ENCODE measurements around the gene PLCG2.
"Not testable (repeated sequence)": the region's sequence is repeated elsewhere in the genome, so short reads cannot be mapped to it uniquely, and the experiment has no call there.

PLCG2 gene

DNA sequence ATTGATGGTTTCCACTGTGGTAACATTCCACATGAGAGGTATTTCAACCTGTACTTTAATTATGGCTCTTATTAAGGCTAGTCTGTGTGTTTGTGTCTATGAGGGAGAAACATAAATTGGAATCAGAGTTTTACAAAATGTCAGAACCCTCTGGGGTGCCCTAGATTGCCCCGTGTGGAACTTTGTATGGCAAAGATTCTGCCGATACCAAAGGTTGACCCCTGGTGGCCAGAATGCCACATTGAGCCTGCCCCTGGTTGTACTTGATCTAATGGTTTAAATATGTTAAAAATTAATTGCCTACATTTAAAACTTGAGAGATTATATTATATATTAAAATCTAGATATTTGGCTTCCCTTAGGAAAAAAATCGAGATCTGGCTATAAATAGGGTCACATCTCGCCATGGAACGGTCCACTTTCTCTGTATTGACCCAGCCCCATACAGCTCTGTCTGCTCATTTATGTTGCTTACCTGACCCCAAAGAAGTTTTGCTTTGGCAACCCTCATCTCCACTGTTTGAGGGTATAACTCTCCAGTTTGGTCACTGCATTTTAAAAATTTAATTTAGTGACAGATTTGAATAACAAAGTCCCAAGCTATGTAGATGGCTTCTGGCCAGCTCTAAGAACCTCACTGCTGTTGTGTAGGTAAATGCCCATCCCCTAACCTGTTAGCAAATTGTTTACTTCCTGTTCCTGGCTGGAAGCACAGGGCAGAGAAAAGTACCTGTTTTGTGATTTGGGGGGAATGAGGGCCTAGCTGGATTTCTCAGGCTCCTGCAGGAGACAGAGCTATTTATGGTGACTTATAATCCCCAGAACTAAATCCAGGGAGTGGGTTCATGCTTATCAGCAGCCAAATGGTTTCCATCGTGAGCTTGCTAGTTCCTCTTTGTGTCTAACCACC is 95.0 kb downstream of the PLCG2 start:
- H3K4me3 Mint-ChIP-seq = no peak overlapping the region

DNA sequence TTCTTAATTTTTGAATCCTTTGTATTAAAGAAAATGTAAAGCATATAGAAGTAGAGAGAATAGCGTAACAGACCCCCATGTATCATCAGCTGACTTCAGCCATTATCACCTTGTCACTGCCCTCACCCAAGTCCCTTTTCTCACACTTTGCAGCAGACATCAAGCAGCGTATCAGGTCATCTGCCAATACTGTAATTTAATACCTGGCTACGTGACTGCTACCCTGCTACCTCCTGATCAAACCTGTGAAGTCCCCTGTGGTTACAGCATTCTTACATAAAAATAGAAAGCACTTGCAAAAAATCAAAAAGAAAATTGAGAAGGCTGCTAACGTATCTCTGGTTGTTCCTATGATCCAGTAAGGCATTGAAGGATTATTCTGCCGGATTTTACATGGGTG is 96.4 kb downstream of the PLCG2 start:
- no peaks in the 10 kb centered on the region for H3K36me3 Mint-ChIP-seq (ENCODE audit: low read depth)
- H3K4me3 Mint-ChIP-seq = no peak overlapping the region
- no peak overlapping the region for H3K27ac Mint-ChIP-seq
- peaks cover 6% of the 10 kb centered on the region for H3K4me1 Mint-ChIP-seq (ENCODE audit: low read depth)
- H3K27me3 Mint-ChIP-seq (ENCODE audit: low read depth) = peaks cover 4% of the 10 kb centered on the region
- H3K9me3 Mint-ChIP-seq = no peaks in the 10 kb centered on the region

More for the DNA sequence above, 95.0 kb downstream of the PLCG2 start:
- H3K27me3 Mint-ChIP-seq (ENCODE audit: low read depth) = peaks cover 4% of the 10 kb centered on the region
- H3K36me3 Mint-ChIP-seq (ENCODE audit: low read depth) = no peaks in the 10 kb centered on the region
- peaks cover 6% of the 10 kb centered on the region for H3K4me1 Mint-ChIP-seq (ENCODE audit: low read depth)
- H3K9me3 Mint-ChIP-seq = no peaks in the 10 kb centered on the region
- H3K27ac Mint-ChIP-seq = no peak overlapping the region

DNA sequence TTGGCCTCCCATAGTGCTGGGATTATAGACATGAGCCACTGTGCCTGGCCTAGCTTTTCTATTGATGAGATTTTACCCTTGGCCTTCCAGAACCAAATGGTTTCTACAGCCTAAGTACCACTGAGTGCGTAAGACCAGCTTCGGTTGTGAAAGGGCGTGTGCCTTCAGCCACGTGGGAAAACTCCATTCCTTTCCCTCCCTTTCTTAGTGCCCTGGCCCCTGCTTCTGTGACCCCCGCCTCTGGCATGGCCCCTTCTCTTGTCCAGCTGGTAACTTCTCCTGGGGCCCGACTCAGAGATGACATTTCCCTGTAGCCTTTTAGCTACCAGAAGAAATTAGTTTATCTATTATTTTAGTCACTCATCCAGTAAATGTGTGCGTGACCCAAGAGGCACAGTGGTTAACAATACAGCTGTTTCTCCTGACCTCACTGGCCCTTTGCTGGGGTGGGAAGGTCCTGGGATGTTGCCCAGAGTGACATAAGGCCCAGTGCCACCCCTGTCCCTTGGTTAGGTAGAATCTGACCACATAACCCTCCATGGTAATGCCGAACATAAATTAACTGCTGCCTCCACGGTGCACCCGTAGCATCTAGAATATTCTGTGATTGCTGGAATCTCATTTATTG is 97.3 kb downstream of the PLCG2 start:
- Mint-ChIP-seq H3K27me3 (ENCODE audit: low read depth) (peaks cover 4% of the 10 kb centered on the region), H3K27ac (no peak overlapping the region), H3K36me3 (ENCODE audit: low read depth) (no peaks in the 10 kb centered on the region), H3K4me1 (ENCODE audit: low read depth) (peaks cover 6% of the 10 kb centered on the region), H3K9me3 (no peaks in the 10 kb centered on the region), H3K4me3 (no peak overlapping the region)

DNA sequence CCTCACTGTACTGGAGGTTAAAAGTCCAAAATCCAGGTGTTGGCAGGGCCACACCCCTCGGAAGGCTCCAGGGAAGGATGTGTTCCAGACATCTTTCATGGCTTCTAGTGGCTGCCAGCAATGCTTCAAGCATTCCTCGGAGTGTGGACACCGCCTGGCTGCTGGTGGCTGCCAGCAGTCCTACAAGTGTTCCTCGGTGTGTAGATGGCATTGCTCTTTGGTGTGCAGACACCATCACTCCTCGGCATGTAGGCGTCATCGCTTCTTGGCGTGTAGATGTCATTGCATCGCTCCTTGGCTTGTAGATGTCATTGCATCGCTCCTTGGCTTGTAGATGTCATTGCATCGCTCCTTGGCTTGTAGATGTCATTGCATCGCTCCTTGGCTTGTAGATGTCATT is 98.4 kb downstream of the PLCG2 start:
- H3K4me1 Mint-ChIP-seq (ENCODE audit: low read depth); H3K9me3 Mint-ChIP-seq; H3K4me3 Mint-ChIP-seq; H3K27ac Mint-ChIP-seq; H3K36me3 Mint-ChIP-seq (ENCODE audit: low read depth); H3K27me3 Mint-ChIP-seq (ENCODE audit: low read depth): not testable (repeated sequence)

DNA sequence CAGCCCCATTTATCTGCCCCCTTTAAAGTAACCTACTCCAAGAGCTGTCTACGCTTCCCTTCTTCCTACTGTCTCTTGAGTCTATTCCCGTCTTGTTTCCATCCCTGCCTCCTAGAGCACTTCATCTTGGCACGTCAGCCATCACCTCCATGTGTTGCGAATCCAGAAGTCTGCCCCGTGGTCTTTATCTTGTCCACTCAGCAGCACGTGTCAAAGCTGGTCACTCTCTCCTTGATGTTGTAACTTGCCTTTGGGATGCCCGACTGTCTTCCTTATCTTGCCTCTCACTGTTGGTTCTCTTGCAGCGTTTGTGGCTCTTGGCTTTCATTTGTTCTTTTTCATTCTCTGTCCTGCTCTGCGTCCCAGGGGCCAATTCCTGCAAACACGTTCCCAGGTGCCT is 99.4 kb downstream of the PLCG2 start:
- Mint-ChIP-seq H3K36me3 (ENCODE audit: low read depth) (no peaks in the 10 kb centered on the region), H3K9me3 (no peaks in the 10 kb centered on the region), H3K27ac (no peak overlapping the region), H3K27me3 (ENCODE audit: low read depth) (no peaks in the 10 kb centered on the region), H3K4me1 (ENCODE audit: low read depth) (no peaks in the 10 kb centered on the region), H3K4me3 (no peak overlapping the region)

DNA sequence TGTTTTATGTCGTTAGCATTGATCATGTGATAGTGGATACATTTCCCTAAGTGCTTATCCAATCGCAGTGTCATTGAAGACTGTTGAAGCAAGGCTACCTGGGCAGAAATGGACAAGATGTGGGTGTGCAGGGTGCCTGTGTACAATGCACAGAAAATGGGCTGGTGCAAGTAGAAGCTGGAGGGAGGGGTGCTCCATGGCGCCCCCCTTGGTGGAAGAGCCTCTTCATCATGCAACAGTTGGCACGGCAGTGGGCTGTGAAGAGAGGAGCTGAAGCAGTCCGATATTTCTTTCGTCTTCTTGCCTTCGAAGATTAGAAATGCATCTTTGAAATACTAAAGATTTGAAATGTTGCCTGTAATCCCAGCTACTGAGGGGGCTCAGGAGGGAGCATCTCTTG is 100.5 kb downstream of the PLCG2 start:
- no peaks in the 10 kb centered on the region for H3K27me3 Mint-ChIP-seq (ENCODE audit: low read depth)
- no peaks in the 10 kb centered on the region for H3K4me1 Mint-ChIP-seq (ENCODE audit: low read depth)
- H3K9me3 Mint-ChIP-seq = no peaks in the 10 kb centered on the region
- no peaks in the 10 kb centered on the region for H3K36me3 Mint-ChIP-seq (ENCODE audit: low read depth)
- H3K27ac Mint-ChIP-seq = no peak overlapping the region
- H3K4me3 Mint-ChIP-seq = no peak overlapping the region

DNA sequence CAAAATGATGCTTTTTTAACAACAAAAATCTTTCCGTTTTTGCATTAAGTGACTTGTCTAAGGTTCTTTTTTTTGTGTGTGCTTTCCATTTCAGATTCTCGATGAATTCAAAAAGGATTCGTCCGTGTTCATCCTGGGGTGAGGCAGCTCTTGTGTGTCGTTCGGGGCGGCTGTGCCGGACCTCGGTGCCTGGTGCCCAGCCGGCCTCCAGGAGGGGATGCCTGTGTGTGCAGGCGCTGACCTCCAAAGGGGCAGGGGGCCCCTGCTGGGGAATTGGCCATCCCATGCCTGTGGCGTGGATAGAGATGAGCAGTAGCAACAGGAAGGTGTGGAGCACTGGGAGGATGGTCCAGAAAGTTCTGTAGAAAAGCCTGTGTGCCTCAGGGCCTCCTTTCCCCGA is 101.7 kb downstream of the PLCG2 start:
- Mint-ChIP-seq H3K27me3 (ENCODE audit: low read depth) (no peaks in the 10 kb centered on the region), H3K4me3 (no peak overlapping the region), H3K36me3 (ENCODE audit: low read depth) (no peaks in the 10 kb centered on the region), H3K9me3 (no peaks in the 10 kb centered on the region), H3K27ac (no peak overlapping the region), H3K4me1 (ENCODE audit: low read depth) (no peaks in the 10 kb centered on the region)

DNA sequence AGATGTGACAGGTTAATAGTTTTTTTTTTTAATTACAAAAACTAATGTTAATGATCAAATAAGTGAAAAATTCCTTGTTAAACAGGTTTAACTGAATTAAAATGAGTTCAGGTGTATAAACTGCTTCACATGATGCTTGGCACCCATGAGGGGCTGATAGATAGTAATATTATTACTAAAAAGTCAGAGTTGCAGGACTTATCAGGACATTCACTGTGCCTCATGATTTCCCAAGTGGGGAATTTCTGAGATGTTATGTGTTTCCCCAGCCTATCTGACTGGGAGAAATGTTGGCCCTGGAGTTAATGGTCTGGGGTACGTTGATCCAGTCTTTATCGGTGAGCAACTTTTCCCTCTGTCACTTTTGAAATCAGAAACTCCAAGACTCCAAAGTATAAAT is 102.1 kb downstream of the PLCG2 start:
- H3K9me3 Mint-ChIP-seq = no peaks in the 10 kb centered on the region
- no peak overlapping the region for H3K27ac Mint-ChIP-seq
- no peaks in the 10 kb centered on the region for H3K27me3 Mint-ChIP-seq (ENCODE audit: low read depth)
- no peaks in the 10 kb centered on the region for H3K36me3 Mint-ChIP-seq (ENCODE audit: low read depth)
- H3K4me3 Mint-ChIP-seq = no peak overlapping the region
- H3K4me1 Mint-ChIP-seq (ENCODE audit: low read depth) = no peaks in the 10 kb centered on the region

DNA sequence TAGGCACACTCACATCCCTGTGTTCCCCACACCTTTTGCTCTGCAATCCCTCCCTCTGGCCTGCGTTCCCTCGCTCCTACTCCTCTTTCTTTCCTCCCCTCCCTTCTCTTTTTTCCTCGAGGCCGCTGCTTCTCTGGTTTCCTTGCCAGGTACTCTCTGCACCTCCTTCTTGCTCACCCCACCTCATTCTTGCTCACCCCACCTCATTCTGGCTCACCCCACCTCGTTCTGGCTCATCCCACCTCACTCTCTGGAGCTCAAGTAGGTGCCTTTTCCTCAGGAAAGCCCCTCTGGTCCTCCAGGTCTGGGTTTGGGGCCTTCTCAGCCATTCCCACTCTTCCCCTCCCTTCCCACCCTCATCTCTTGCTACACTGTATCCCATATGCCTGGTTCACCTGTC is 103.5 kb downstream of the PLCG2 start:
- no peaks in the 10 kb centered on the region for H3K9me3 Mint-ChIP-seq
- H3K27me3 Mint-ChIP-seq (ENCODE audit: low read depth) = no peaks in the 10 kb centered on the region
- no peak overlapping the region for H3K4me3 Mint-ChIP-seq
- no peaks in the 10 kb centered on the region for H3K4me1 Mint-ChIP-seq (ENCODE audit: low read depth)
- H3K27ac Mint-ChIP-seq = no peak overlapping the region
- no peaks in the 10 kb centered on the region for H3K36me3 Mint-ChIP-seq (ENCODE audit: low read depth)

DNA sequence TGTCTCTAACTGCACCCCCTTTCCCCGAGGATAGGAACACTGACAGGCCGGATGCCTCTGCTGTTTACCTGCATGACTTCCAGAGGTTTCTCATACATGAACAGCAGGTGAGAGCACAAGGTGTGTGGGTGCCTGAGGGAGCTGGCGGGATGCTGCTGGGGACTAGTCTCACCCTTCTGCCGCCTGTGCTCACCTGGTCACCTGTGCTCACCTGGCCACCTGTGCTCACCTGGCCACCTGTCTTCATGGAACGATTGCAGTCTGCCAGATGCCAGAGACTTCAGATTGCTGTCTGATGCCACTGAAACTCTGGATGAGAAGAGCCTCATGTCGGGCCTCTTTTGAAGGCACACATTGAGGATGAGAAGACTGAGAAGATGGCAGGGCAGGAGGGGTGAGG is 104.1 kb downstream of the PLCG2 start:
- Mint-ChIP-seq H3K4me3 (no peak overlapping the region), H3K27ac (no peak overlapping the region), H3K27me3 (ENCODE audit: low read depth) (no peaks in the 10 kb centered on the region), H3K36me3 (ENCODE audit: low read depth) (no peaks in the 10 kb centered on the region), H3K9me3 (no peaks in the 10 kb centered on the region), H3K4me1 (ENCODE audit: low read depth) (no peaks in the 10 kb centered on the region)

DNA sequence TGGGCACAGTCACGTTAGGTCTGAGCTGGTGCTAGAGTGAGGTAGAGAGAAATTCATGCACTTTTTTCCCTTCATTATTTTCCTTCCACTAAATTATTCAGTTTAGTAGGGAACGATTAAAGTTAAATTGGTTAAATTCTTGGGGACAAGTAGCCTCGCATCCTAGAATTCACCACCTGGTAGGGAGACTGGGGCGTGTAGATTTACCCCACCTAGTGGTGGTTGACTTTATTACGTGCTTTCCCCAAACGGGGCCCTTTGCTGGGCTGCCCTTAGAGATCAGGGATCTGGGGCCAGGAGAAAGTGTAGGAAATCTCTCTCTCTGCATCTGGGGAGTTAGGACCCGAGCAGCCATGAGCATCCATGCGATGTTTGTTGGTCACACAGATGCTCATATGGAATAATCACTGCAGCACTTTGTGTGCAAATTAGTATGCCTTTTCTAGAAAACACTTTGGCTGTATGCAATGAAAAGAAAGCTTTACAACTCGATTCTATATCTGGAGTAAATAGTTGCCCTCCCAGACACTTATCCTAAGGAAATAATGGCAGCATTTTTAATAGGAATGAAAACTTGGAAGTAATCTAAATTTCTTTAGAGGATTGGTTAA is 107.0 kb downstream of the PLCG2 start:
- Mint-ChIP-seq H3K9me3 (no peaks in the 10 kb centered on the region), H3K27ac (no peak overlapping the region), H3K27me3 (ENCODE audit: low read depth) (no peaks in the 10 kb centered on the region), H3K36me3 (ENCODE audit: low read depth) (no peaks in the 10 kb centered on the region), H3K4me3 (no peak overlapping the region), H3K4me1 (ENCODE audit: low read depth) (no peaks in the 10 kb centered on the region)

DNA sequence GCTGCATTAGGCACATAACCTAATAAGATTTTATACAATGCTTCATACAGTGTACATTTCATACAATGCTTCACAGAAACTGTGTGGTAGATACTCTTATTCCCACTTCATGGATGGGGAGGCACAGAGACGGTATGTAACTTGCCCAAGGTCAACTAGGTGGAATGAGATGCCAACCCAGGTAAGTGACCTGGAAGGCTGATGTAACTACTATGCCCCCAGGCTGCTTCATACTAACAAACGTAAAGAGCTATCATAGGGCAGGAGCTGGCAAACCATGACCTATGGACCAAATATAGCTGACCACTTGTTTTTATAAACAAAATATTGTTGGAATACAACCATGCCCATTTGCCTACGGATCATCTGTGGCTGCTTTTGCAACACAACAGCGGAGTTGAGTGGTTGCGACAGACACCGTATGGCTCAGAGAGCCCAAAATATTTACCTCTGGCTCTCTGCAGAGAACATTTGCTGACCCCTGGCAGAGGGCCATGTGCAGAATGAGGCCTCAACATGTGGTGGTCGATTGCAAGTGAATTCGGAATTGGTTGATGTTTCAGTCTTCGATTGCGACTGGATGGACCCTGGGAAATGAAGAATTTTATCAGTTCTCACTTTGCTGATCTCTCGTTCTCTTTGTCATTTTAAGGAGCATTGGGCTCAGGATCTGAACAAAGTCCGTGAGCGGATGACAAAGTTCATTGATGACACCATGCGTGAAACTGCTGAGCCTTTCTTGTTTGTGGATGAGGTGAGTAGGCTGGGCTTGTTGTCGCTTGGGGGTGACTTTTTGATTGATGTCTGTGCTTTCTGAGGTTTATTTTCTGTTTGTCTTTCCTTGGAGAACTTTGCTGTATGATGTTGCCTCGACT is 109.7 kb downstream of the PLCG2 start:
- no peaks in the 10 kb centered on the region for H3K9me3 Mint-ChIP-seq
- no peak overlapping the region for H3K4me3 Mint-ChIP-seq
- no peak overlapping the region for H3K27ac Mint-ChIP-seq
- H3K27me3 Mint-ChIP-seq (ENCODE audit: low read depth) = no peaks in the 10 kb centered on the region
- H3K4me1 Mint-ChIP-seq (ENCODE audit: low read depth) = no peaks in the 10 kb centered on the region
- H3K36me3 Mint-ChIP-seq (ENCODE audit: low read depth) = no peaks in the 10 kb centered on the region

DNA sequence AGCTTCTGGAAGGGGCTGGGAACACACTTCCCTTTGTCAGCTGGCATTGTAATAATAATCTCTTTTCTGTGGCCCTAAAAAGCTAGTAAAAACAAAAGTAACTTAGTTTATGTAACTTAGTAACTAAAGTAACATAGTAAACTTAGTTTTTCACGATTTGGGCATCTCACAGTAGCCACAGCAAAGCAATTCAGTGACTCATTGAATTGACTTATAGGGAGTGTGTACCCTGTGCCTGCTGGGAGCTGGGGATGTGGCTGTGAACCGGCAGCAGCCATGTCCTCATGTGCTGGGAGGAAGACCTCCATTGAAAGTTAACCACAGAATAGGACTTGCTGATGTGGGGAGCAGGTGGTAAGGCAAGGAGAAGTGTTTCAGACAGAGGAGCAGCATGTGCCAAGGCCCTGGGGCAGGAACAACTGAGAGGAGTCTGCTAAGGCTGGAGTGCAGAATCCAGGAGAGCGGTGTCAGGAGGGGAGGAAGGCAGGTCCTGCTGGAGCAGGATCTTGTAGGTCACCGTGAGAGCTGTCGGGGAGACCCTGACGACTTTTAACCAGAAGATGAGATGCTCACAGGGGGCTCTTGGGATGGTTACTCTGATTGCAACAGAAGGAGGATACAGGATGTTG is 112.8 kb downstream of the PLCG2 start:
- Mint-ChIP-seq H3K27me3 (ENCODE audit: low read depth) (no peaks in the 10 kb centered on the region), H3K9me3 (no peaks in the 10 kb centered on the region), H3K36me3 (ENCODE audit: low read depth) (no peaks in the 10 kb centered on the region), H3K27ac (no peak overlapping the region), H3K4me3 (no peak overlapping the region), H3K4me1 (ENCODE audit: low read depth) (no peaks in the 10 kb centered on the region)

DNA sequence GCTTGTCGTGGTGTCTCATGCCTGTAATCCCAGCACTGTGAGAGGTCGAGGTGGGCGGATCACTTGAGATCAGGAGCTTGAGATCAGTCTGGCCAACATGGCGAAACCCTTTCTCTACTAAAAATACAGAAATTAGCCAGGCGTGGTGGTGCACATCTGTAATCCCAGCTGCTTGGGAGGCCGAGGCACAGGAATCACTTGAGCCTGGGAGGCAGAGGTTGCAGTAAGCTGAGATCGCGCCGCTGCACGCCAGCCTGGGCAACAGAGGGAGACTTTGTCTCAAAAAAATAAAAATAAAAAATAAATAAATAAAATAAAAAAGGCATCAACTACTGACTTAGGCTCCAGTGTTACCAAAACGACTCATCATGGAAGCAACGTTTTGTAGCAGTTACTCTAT is 115.5 kb downstream of the PLCG2 start:
- Mint-ChIP-seq H3K27ac (no peak overlapping the region), H3K9me3 (no peaks in the 10 kb centered on the region), H3K4me3 (no peak overlapping the region), H3K36me3 (ENCODE audit: low read depth) (no peaks in the 10 kb centered on the region), H3K4me1 (ENCODE audit: low read depth) (no peaks in the 10 kb centered on the region), H3K27me3 (ENCODE audit: low read depth) (no peaks in the 10 kb centered on the region)
